Esophagus muscularis mucosa (tissue), 4 donors: ENCODE results near the gene ABHD6. TPM values are rescaled to one million over a fixed set of nuclear protein-coding genes. Genes with fewer than 3 reads are reported as not detected.
"Not testable (repeated sequence)": the region's sequence is repeated elsewhere in the genome, so short reads cannot be mapped to it uniquely, and the experiment has no call there.

Source experiments
- DNase-seq: peaks from one replicate; pipeline ENCODE4 v3.0.0-alpha.2; 2017; ENCODE audit errors: extremely low spot score
- H3K27ac ChIP-seq, 4 donors: fragments of 200-600 bp; sonication (generic); replicated peaks in 1 of 4; 1 replicate in 3 of 4; 2 replicates in 1 of 4; pipeline ENCODE4 v1.5.1; 2016 to 2019; ENCODE audit warnings: mild to moderate bottlenecking in 1 of 4
- H3K27me3 ChIP-seq, 4 donors: fragments of 200-600 bp; sonication (generic); one replicate each; pipeline versions ENCODE4 v1.5.1 to v1.6.0; 2016 to 2019
- H3K36me3 ChIP-seq, 4 donors: fragments of 200-600 bp; sonication (generic); one replicate each; pipeline ENCODE4 v1.5.1; 2016 to 2019
- H3K4me1 ChIP-seq, 4 donors: fragments of 200-600 bp; sonication (generic); one replicate each; pipeline ENCODE4 v1.5.1; 2016 to 2019
- H3K4me3 ChIP-seq, 4 donors: fragments of 200-600 bp; sonication (generic); 1 replicate in 2 of 4; 2 replicates in 2 of 4; pipeline ENCODE4 v1.5.1; 2016 to 2019; ENCODE audit warnings: mild to moderate bottlenecking in 4 of 4, moderate library complexity in 1 of 4
- H3K9me3 ChIP-seq, 4 donors: fragments of 200-600 bp; sonication (generic); 1 replicate in 3 of 4; 2 replicates in 1 of 4; pipeline ENCODE4 v1.5.1; 2016 to 2019
- CTCF ChIP-seq, 3 experiments: fragments of 200-600 bp in 2 of 3; fragments of 450-650 bp in 1 of 3; sonication (generic) in 2 of 3; IDR thresholded peaks; one replicate each; pipeline ENCODE4 v1.5.1; 2017 to 2019; ENCODE audit warnings: antibody characterized with exemption in 3 of 3, mild to moderate bottlenecking in 2 of 3, moderate library complexity in 1 of 3
- EP300 ChIP-seq: sonication (generic); formaldehyde crosslinking; IDR thresholded peaks from one replicate; pipeline ENCODE4 v1.6.1; 2017; ENCODE audit warnings: antibody characterized with exemption
- POLR2A ChIP-seq: fragments of 450-650 bp; IDR thresholded peaks from one replicate; pipeline ENCODE4 v1.6.1; 2017; ENCODE audit warnings: antibody characterized with exemption, moderate library complexity, mild to moderate bottlenecking, low read depth
- POLR2AphosphoS5 ChIP-seq, 2 donors: sonication (generic); formaldehyde crosslinking; IDR thresholded peaks; one replicate each; pipeline ENCODE4 v1.6.1; 2017; ENCODE audit warnings: antibody characterized with exemption in 2 of 2
- WGBS: methylation state at CpG from one replicate; pipeline ENCODE4 v1.1.5; 2018; 5-methylcytosine and 5-hydroxymethylcytosine counted together
- intact Hi-C: fragments of 100-400 bp; cut with DNase I; formaldehyde crosslinking; loops from one replicate; pipeline ENCODE4 v1.15.1; 2023
- total RNA-seq, 4 donors: library from RNA; depleted of rRNA; stranded (reverse); fragments of >200 nt; gene quantifications; one replicate each; pipeline versions ENCODE4 v1.1.0 to v1.2.1, GENCODE V29; 2016

The ABHD6 gene
- total RNA-seq, 4 donors from 2014 or later: 13.1 to 20.3 (median 17.9) TPM

- no peaks in the 10 kb centered on the region for H3K27me3 ChIP-seq
- H3K27ac ChIP-seq: no peak overlapping the region
- TF ChIP-seq POLR2A: no peak
- TF ChIP-seq EP300: no peak
- TF ChIP-seq POLR2AphosphoS5 (IDR thresholded peaks at IDR 0.05): no peak
- TF ChIP-seq CTCF (IDR thresholded peaks at IDR 0.05): no peak
- intact Hi-C loops: no loop called here
- peaks cover 12 to 36% (median 27%) of the 10 kb centered on the region in 4 donors for H3K36me3 ChIP-seq
- 87% methylated on average over 3 of the region's 3 CpGs for WGBS
- H3K9me3 ChIP-seq: no peaks in the 10 kb centered on the region
- DNase-seq: no peak
- H3K4me3 ChIP-seq: no peak overlapping the region
- peaks cover 0 to 7% (median 2%) of the 10 kb centered on the region in 4 donors for H3K4me1 ChIP-seq
Measured at GRCh38 chr3:58261954-58262666, 24.5 kb downstream of the ABHD6 start.

- intact Hi-C loops: no loop called here
Measured at GRCh38 chr3:58266577-58266976, 29.0 kb downstream of the ABHD6 start.

DNA sequence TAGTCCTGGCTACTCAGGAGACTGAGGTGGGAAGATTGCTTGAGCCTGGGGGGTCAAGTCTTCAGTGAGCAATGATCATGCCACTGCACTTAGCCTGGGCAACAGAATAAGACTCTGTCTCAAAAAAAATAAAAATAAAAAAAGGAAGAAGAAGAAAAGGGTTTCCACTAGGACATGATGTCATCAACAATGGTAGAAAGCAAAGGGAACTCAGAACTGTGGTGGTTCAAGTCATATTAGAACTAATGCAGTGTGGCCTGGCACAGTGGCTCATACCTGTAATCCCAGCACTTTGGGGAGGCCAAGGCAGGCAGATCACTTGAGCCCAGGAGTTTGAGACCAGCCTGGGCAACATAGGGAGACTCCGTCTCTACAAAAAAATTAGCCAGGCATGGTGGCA lies 30.0 kb downstream of the ABHD6 start:
- WGBS: 86% methylated on average over 1 of the region's 1 CpG
- H3K27ac ChIP-seq, H3K4me3 ChIP-seq, DNase-seq, H3K27me3 ChIP-seq, intact Hi-C loops, H3K9me3 ChIP-seq: not testable (repeated sequence)
- Histone ChIP-seq H3K4me1 (peaks cover 0 to 11% (median 7%) of the 10 kb centered on the region in 4 donors), H3K36me3 (peaks cover 0 to 38% (median 28%) of the 10 kb centered on the region in 4 donors)

More at GRCh38 chr3:58266577-58266976, 29.0 kb downstream of the ABHD6 start:
- H3K36me3 ChIP-seq: peaks cover 0 to 38% (median 28%) of the 10 kb centered on the region in 4 donors
- WGBS: 73% methylated on average over 1 of the region's 1 CpG
- no peak for DNase-seq
- H3K9me3 ChIP-seq: no peaks in the 10 kb centered on the region
- TF ChIP-seq CTCF (IDR thresholded peaks at IDR 0.05): no peak
- no peak for TF ChIP-seq POLR2A
- TF ChIP-seq POLR2AphosphoS5 (IDR thresholded peaks at IDR 0.05): no peak
- no peak for TF ChIP-seq EP300
- no peak overlapping the region for H3K27ac ChIP-seq
- H3K27me3 ChIP-seq: no peaks in the 10 kb centered on the region
- H3K4me3 ChIP-seq: no peak overlapping the region
- peaks cover 0 to 7% (median 2%) of the 10 kb centered on the region in 4 donors for H3K4me1 ChIP-seq

DNA sequence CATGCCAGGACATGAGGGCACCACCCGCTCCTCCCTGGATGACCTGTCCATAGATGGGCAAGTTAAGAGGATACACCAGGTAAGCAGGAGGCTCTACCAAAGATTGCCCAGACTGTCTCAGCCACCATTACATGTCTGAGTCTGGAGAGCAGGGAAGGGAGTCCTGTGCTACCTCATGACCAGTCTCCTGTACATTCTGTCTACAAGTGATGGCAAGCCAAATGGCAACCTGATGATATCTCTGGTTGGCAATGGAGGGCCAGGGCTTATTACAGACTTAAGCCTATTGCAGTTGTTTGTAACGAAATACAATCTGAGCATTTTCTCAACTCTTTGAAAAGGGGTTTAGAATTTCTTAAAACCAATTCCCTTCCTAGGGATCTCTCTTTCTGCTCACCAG lies 31.8 kb downstream of the ABHD6 start:
- Histone ChIP-seq H3K27ac (no peak overlapping the region), H3K4me1 (peaks cover 0 to 11% (median 10%) of the 10 kb centered on the region in 4 donors), H3K4me3 (no peak overlapping the region), H3K36me3 (peaks cover 0 to 51% (median 32%) of the 10 kb centered on the region in 4 donors), H3K27me3 (no peaks in the 10 kb centered on the region), H3K9me3 (no peaks in the 10 kb centered on the region)
- TF ChIP-seq POLR2A (no peak), EP300 (no peak), CTCF (IDR thresholded peaks at IDR 0.05) (no peak), POLR2AphosphoS5 (IDR thresholded peaks at IDR 0.05) (no peak)
- WGBS: 94% methylated on average over 2 of the region's 2 CpGs
- intact Hi-C loops: no loop called here
- DNase-seq: no peak

DNA sequence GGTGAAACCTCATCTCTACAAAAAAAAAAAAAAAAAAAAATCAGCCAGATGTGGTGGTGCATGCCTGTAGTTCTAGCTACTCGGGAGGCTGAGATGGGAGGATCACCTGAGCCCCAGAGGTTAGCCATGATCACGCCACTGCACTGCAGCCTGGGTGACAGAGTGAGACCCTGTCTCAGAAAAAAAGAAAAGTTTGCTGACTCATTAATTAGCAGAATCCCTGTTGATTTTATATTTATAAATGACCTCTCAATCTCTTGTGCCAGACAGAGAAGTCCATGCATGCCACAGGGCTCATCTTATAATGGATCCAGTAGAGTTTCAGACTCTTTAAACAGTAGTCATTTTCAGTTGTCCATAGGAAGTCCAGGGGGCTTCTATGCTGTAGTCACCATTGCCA lies 32.9 kb downstream of the ABHD6 start:
- no peak for DNase-seq
- no peak overlapping the region for H3K27ac ChIP-seq
- no peaks in the 10 kb centered on the region for H3K27me3 ChIP-seq
- intact Hi-C loops: no loop called here
- H3K36me3 ChIP-seq: peaks cover 6 to 62% (median 40%) of the 10 kb centered on the region in 4 donors
- H3K4me1 ChIP-seq: peaks cover 0 to 11% (median 10%) of the 10 kb centered on the region in 4 donors
- no peak overlapping the region for H3K4me3 ChIP-seq
- whole genome bisulfite sequencing: 98% methylated on average over 2 of the region's 2 CpGs
- no peak for TF ChIP-seq CTCF (IDR thresholded peaks at IDR 0.05)
- no peak for TF ChIP-seq POLR2AphosphoS5 (IDR thresholded peaks at IDR 0.05)
- no peak for TF ChIP-seq EP300
- TF ChIP-seq POLR2A: no peak
- no peaks in the 10 kb centered on the region for H3K9me3 ChIP-seq
